IMR-90 (cell line): ENCODE data around the gene MFNG. TPM values are rescaled to one million over a fixed set of nuclear protein-coding genes. Genes with fewer than 3 reads are reported as not detected.
A peak's percentile ranks its signal among the peaks of the same experiment; 100 is the strongest.

Experiments
- ATAC-seq: fragments of 200-7000 bp; cut with Tn5 transposase; 2 replicates; pipeline ENCODE4 v1.9.1; 2020; ENCODE audit warnings: low read depth, mild to moderate bottlenecking, moderate library complexity
- BruUV-seq: library from RNA; stranded (reverse); fragments of 400-500 nt; replicated peaks from 2 replicates; lab custom pipeline; 2021; lab: Mats Ljungman, UMichigan
- CTCF ChIA-PET: fragments of 300-600 bp; formaldehyde crosslinking; extraction: SDS; loops from one replicate; lab custom pipeline; 2021; ENCODE audit warnings: antibody characterized with exemption; lab: Yijun Ruan, JAX
- POLR2A ChIA-PET: fragments of 300-600 bp; sonication (Branson Sonifier 250); formaldehyde crosslinking; loops from one replicate; lab custom pipeline; 2022; ENCODE audit warnings: antibody characterized with exemption; ENCODE audit not compliant: unreplicated experiment; lab: Charles Lee
- DNase-seq: peaks from one replicate; pipeline ENCODE4 v3.0.0; 2013
- H2AFZ ChIP-seq: replicated peaks from 2 replicates; pipeline ENCODE3; 2013; ENCODE audit warnings: low read length, mild to moderate bottlenecking; ENCODE audit not compliant: poor library complexity
- H2AK5ac ChIP-seq: 2 replicates; pipeline ENCODE4 v1.6.1; 2013; ENCODE audit warnings: low read depth, low read length, inconsistent platforms
- H2AK9ac ChIP-seq: replicated peaks from 2 replicates; pipeline ENCODE3; 2013; ENCODE audit warnings: mild to moderate bottlenecking, low read depth, low read length, moderate library complexity; ENCODE audit not compliant: poor library complexity
- H2BK120ac ChIP-seq: 2 replicates; pipeline ENCODE4 v1.6.1; 2013; ENCODE audit warnings: low read depth, low read length, inconsistent platforms
- H2BK15ac ChIP-seq: 3 replicates; pipeline ENCODE4 v1.6.1; 2013; ENCODE audit warnings: low read depth, low read length, inconsistent platforms
- H2BK20ac ChIP-seq: 2 replicates; pipeline ENCODE4 v1.6.1; 2013; ENCODE audit warnings: low read depth, mild to moderate bottlenecking, inconsistent platforms, low read length, moderate library complexity
- H2BK5ac ChIP-seq: 2 replicates; pipeline ENCODE4 v1.6.1; 2013; ENCODE audit warnings: mild to moderate bottlenecking, low read depth, low read length, inconsistent platforms; ENCODE audit not compliant: poor library complexity, severe bottlenecking
- H3K14ac ChIP-seq: replicated peaks from 2 replicates; pipeline ENCODE4 v1.6.1; 2013; ENCODE audit warnings: low read depth, low read length, inconsistent platforms
- H3K18ac ChIP-seq: 2 replicates; pipeline ENCODE4 v1.6.1; 2013; ENCODE audit warnings: low read depth, low read length, control low read depth
- H3K23ac ChIP-seq: 2 replicates; pipeline ENCODE4 v1.6.1; 2013; ENCODE audit warnings: low read depth, low read length, inconsistent platforms
- H3K27ac ChIP-seq: 2 replicates; pipeline ENCODE4 v1.5.1; 2013; ENCODE audit warnings: mild to moderate bottlenecking, control low read depth, low read length; ENCODE audit not compliant: insufficient read depth
- H3K27me3 ChIP-seq: 2 replicates; pipeline ENCODE4 v1.6.1; 2013; ENCODE audit warnings: low read length; ENCODE audit not compliant: control insufficient read depth, insufficient read depth
- H3K36me3 ChIP-seq: 2 replicates; pipeline ENCODE4 v1.6.1; 2013; ENCODE audit warnings: low read length, mixed read lengths; ENCODE audit not compliant: control insufficient read depth, insufficient read depth
- H3K4ac ChIP-seq: 2 replicates; pipeline ENCODE4 v1.6.1; 2013; ENCODE audit warnings: low read depth, low read length, inconsistent platforms
- H3K4me1 ChIP-seq: 2 replicates; pipeline ENCODE4 v1.6.1; 2013; ENCODE audit warnings: low read length, mixed read lengths; ENCODE audit not compliant: control insufficient read depth, insufficient read depth
- H3K4me2 ChIP-seq: 2 replicates; pipeline ENCODE4 v1.6.1; 2013; ENCODE audit warnings: low read depth, mild to moderate bottlenecking, control low read depth, low read length, moderate library complexity
- H3K4me3 ChIP-seq: 2 replicates; pipeline ENCODE4 v1.5.1; 2013; ENCODE audit warnings: low read depth, mild to moderate bottlenecking, control low read depth, low read length, moderate library complexity; ENCODE audit not compliant: insufficient read depth
- H3K56ac ChIP-seq: 2 replicates; pipeline ENCODE4 v1.6.1; 2013; ENCODE audit warnings: low read length, inconsistent platforms; ENCODE audit not compliant: insufficient read depth; ENCODE audit errors: extremely low read depth
- H3K79me1 ChIP-seq, 2 experiments: 2 replicates each; pipeline ENCODE4 v1.6.1; 2013; ENCODE audit warnings: low read length in 2 of 2, inconsistent platforms in 1 of 2, low read depth in 1 of 2
- H3K9ac ChIP-seq: 2 replicates; pipeline ENCODE4 v1.6.1; 2013; ENCODE audit warnings: low read depth, low read length, control low read depth
- H3K9me1 ChIP-seq: 2 replicates; pipeline ENCODE4 v1.6.1; 2013; ENCODE audit warnings: low read length, inconsistent platforms; ENCODE audit not compliant: insufficient read depth
- H3K9me3 ChIP-seq: 2 replicates; pipeline ENCODE4 v1.6.1; 2013; ENCODE audit warnings: low read length; ENCODE audit not compliant: control insufficient read depth, insufficient read depth
- H4K20me1 ChIP-seq: 2 replicates; pipeline ENCODE4 v1.6.1; 2013; ENCODE audit warnings: low read length, inconsistent platforms; ENCODE audit not compliant: insufficient read depth
- H4K5ac ChIP-seq: 2 replicates; pipeline ENCODE4 v1.6.1; 2013; ENCODE audit warnings: mild to moderate bottlenecking, low read depth, low read length, control low read depth
- H4K8ac ChIP-seq, 2 experiments: 2 replicates each; pipeline ENCODE4 v1.6.1; 2013; ENCODE audit warnings: low read depth in 2 of 2, low read length in 2 of 2, control low read depth in 1 of 2, inconsistent platforms in 1 of 2
- H4K91ac ChIP-seq: 2 replicates; pipeline ENCODE4 v1.6.1; 2013; ENCODE audit warnings: low read depth, low read length, inconsistent platforms; ENCODE audit not compliant: insufficient read depth
- CHD1 ChIP-seq: IDR thresholded peaks from 2 replicates; pipeline ENCODE4 v1.6.1; 2012; ENCODE audit warnings: low read depth, low read length, improper control_type of control experiment
- MXI1 ChIP-seq: IDR thresholded peaks from 2 replicates; pipeline ENCODE4 v1.6.1; 2012; ENCODE audit warnings: low read depth, mild to moderate bottlenecking, low read length, moderate library complexity, borderline replicate concordance
- NFE2L2 ChIP-seq: fragments of 150-350 bp; IDR thresholded peaks from 2 replicates; pipeline ENCODE4 v1.6.1; 2016; ENCODE audit warnings: low read depth, mild to moderate bottlenecking, low read length
- WGBS, 2 experiments: methylation state at CpG; one replicate each; pipeline versions ENCODE4 v1.1.5 to v1.1.7; 2013; ENCODE audit warnings: missing lambda C conversion rate in 2 of 2; ENCODE audit not compliant: insufficient read length in 1 of 2; ENCODE audit errors: extremely low coverage in 2 of 2; 5-methylcytosine and 5-hydroxymethylcytosine counted together
- dilution Hi-C: fragments of 300-500 bp; cut with HindIII; formaldehyde crosslinking; loops from one replicate; pipeline ENCODE4 v1.14.3; 2018; ENCODE audit warnings: low sequenced_read_pairs; ENCODE audit not compliant: unreplicated experiment
- in situ Hi-C: fragments of 300-500 bp; cut with MboI; formaldehyde crosslinking; loops from 3 replicates; pipeline ENCODE4 v1.14.3; 2019; ENCODE audit warnings: low sequenced_read_pairs, inconsistent platforms, mixed read lengths
- intact Hi-C: fragments of 100-400 bp; cut with micrococcal nuclease; formaldehyde crosslinking; loops from 2 replicates; pipeline ENCODE4 v1.10.0; 2022
- polyA plus RNA-seq, 3 experiments: library from polyadenylated mRNA; depleted of rRNA; stranded (reverse); fragments of >200 nt; gene quantifications; 2 replicates each; pipeline ENCODE4 v1.2.3, GENCODE V29; 2012; ENCODE audit warnings: low replicate concordance in 1 of 3
- total RNA-seq: library from RNA; depleted of rRNA; stranded (reverse); fragments of >200 nt; gene quantifications from 2 replicates; pipeline ENCODE4 v1.2.3, GENCODE V29; 2012
- TF ChIP-seq, protein P1 (sequence below): conservative IDR thresholded peaks from 2 replicates; pipeline ENCODE4 v1.5.1; 2012; ENCODE audit warnings: mild to moderate bottlenecking, low read depth, low read length, improper control_type of control experiment
- TF ChIP-seq, protein P2 (sequence below): fragments of 150-350 bp; IDR thresholded peaks from 2 replicates; pipeline ENCODE4 v1.6.1; 2017; ENCODE audit warnings: mild to moderate bottlenecking, antibody characterized with exemption, low read length, low read depth

MFNG gene
- total and polyA plus RNA-seq, 2 of the 4 experiments (the other 2 are of a cell fraction), result 0.15 TPM; not detected in 1

DNA sequence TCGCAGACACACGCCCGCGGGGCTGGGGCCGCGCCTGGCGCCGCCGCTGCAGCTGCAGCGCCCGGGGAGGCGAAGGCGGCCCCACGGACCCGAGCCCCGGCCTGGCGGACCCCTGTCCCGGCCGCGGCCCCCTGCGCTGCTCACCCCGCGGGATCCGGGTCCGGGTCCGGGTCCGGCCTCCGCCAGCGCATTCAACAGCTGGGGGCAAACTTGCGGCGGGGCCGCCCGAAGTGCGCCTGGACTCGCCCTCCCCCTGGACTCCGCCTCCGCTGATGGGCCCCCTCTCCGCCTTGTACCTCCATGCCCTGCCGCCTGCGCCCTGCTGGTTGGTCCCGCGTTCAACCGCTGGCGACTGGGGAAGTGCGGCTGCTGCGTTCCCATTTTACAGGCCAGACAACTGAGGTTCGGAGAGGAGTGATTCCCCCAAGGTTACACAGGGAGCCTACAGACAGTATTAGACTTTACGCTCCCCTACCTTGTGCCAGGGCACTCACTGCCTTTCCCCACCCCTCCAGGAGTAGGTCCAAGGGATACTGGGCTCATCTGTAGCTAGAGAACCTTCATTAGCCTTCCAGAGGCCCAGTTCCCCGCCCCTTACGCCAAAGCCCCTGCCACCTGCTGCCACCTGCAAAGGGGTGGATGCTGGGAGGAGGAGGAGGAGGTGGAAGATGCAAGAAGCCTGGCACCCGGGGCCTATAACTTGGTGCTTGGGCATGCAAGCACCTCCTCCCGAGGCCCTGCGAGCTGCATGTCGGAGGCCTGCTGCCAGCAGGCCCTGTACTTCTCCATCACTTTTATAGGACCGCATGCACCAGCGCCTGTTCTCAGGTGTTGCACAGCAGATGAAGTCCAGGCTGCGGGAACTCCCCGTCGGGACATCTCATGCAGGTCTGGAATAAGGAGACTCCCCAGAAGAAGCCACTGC is 58.2 kb downstream of the MFNG start:
- DNase-seq, result no peak
- ChIA-PET POLR2A (no interaction called here), CTCF (interaction anchor here (1.4 to 1.5 kb wide), 2 partner anchors 21 to 28 kb away, joined by 3 to 4 read pairs; no protein-coding TSS in a partner anchor)
- Histone ChIP-seq H4K20me1 (peaks cover 9% of the 10 kb centered on the region; the same call in 1 of the 2 replicates), H2BK15ac (no peak overlapping the region), H3K4me1 (peaks cover 18% of the 10 kb centered on the region), H2BK120ac (peak overlapping the region; percentile 41; the same call in 1 of the 2 replicates), H3K56ac (no peak overlapping the region), H3K4me3 (peak overlapping the region; percentile 88), H3K14ac (no peak overlapping the region), H2BK20ac (0 out of 2 replicates have a peak overlapping the region, but pooled peaks have one; percentile 98), H4K5ac (no peak overlapping the region), H3K9ac (no peak overlapping the region), H2AK5ac (peak overlapping the region; percentile 84), H3K9me1 (peaks cover 22% of the 10 kb centered on the region), H3K4ac (peak overlapping the region; percentile 71), H3K23ac (peak overlapping the region; percentile 71; the same call in 1 of the 2 replicates), H2AK9ac (peak overlapping the region; percentile 77), H3K9me3 (peaks cover 5% of the 10 kb centered on the region), H3K36me3 (no peaks in the 10 kb centered on the region), H3K4me2 (peak overlapping the region; percentile 62), H3K79me1 (peaks cover 3 to 20% of the 10 kb centered on the region in 2 experiments; a peak in 1 of 4 replicates), H2BK5ac (peak overlapping the region; percentile 4), H4K8ac (peak overlapping the region in 1 of 2 experiments; percentile 24; a peak in 2 of 4 replicates), H3K27ac (peak overlapping the region; percentile 22; the same call in 1 of the 2 replicates), H3K27me3 (no peaks in the 10 kb centered on the region), H2AFZ (peak overlapping the region; percentile 91), H3K18ac (no peak overlapping the region), H4K91ac (no peak overlapping the region)
- no peak for ATAC-seq
- dilution Hi-C loops, result no loop called here
- in situ Hi-C loops, result no loop called here
- no peak for TF ChIP-seq NFE2L2
- TF ChIP-seq, protein P1, sequence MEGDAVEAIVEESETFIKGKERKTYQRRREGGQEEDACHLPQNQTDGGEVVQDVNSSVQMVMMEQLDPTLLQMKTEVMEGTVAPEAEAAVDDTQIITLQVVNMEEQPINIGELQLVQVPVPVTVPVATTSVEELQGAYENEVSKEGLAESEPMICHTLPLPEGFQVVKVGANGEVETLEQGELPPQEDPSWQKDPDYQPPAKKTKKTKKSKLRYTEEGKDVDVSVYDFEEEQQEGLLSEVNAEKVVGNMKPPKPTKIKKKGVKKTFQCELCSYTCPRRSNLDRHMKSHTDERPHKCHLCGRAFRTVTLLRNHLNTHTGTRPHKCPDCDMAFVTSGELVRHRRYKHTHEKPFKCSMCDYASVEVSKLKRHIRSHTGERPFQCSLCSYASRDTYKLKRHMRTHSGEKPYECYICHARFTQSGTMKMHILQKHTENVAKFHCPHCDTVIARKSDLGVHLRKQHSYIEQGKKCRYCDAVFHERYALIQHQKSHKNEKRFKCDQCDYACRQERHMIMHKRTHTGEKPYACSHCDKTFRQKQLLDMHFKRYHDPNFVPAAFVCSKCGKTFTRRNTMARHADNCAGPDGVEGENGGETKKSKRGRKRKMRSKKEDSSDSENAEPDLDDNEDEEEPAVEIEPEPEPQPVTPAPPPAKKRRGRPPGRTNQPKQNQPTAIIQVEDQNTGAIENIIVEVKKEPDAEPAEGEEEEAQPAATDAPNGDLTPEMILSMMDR, result no peak
- TF ChIP-seq CHD1, result no peak
- TF ChIP-seq, protein P2, sequence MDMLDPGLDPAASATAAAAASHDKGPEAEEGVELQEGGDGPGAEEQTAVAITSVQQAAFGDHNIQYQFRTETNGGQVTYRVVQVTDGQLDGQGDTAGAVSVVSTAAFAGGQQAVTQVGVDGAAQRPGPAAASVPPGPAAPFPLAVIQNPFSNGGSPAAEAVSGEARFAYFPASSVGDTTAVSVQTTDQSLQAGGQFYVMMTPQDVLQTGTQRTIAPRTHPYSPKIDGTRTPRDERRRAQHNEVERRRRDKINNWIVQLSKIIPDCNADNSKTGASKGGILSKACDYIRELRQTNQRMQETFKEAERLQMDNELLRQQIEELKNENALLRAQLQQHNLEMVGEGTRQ, result no peak
- TF ChIP-seq MXI1, result no peak
- no TSS peak for BruUV-seq
- intact Hi-C loops, result no loop called here
- WGBS, 2 experiments, result 9% methylated on average over 35 of the region's 59 CpGs; no CpG with 5 or more reads in 1 of the 2 experiments
